Liver (tissue), 9 donors: Measurements from ENCODE around the gene MECP2. TPM values are rescaled to one million over a fixed set of nuclear protein-coding genes. Genes with fewer than 3 reads are reported as not detected.

ENCODE experiments used
- DNase-seq: peaks from one replicate; pipeline ENCODE4 v3.0.0-alpha.2; 2017; ENCODE audit warnings: low spot score
- H3K27ac ChIP-seq, 2 donors: one replicate each; pipeline ENCODE4 v1.7.0; 2013; ENCODE audit warnings: inconsistent platforms in 2 of 2, low read length in 2 of 2, control low read depth in 1 of 2, low read depth in 1 of 2, mild to moderate bottlenecking in 1 of 2
- H3K27me3 ChIP-seq, 4 donors: one replicate each; pipeline versions ENCODE4 v1.6.1 to v1.7.0; 2013; ENCODE audit warnings: low read length in 3 of 4, inconsistent platforms in 1 of 4, mild to moderate bottlenecking in 1 of 4, moderate library complexity in 1 of 4; ENCODE audit not compliant: control insufficient read depth in 4 of 4, insufficient read depth in 4 of 4
- H3K36me3 ChIP-seq, 4 donors: one replicate each; pipeline versions ENCODE4 v1.6.1 to v1.7.0; 2013; ENCODE audit warnings: low read length in 3 of 4, mild to moderate bottlenecking in 3 of 4, low read depth in 1 of 4, moderate library complexity in 1 of 4; ENCODE audit not compliant: control insufficient read depth in 4 of 4, insufficient read depth in 3 of 4
- H3K4me1 ChIP-seq, 4 donors: one replicate each; pipeline versions ENCODE4 v1.6.1 to v1.7.0; 2013; ENCODE audit warnings: low read length in 3 of 4, mild to moderate bottlenecking in 3 of 4, moderate library complexity in 1 of 4; ENCODE audit not compliant: control insufficient read depth in 4 of 4, insufficient read depth in 4 of 4
- H3K4me3 ChIP-seq, 3 donors: one replicate each; pipeline versions ENCODE4 v1.6.1 to v1.7.0; 2013; ENCODE audit warnings: low read length in 3 of 3, control low read depth in 1 of 3, low read depth in 1 of 3, mild to moderate bottlenecking in 1 of 3
- H3K9ac ChIP-seq, 2 donors: one replicate each; pipeline ENCODE4 v1.7.0; 2013; ENCODE audit warnings: low read length in 2 of 2, mild to moderate bottlenecking in 2 of 2, moderate library complexity in 2 of 2, control low read depth in 1 of 2, low read depth in 1 of 2
- H3K9me3 ChIP-seq, 4 donors: one replicate each; pipeline versions ENCODE4 v1.6.1 to v1.7.0; 2013; ENCODE audit warnings: low read length in 3 of 4; ENCODE audit not compliant: control insufficient read depth in 4 of 4
- CTCF ChIP-seq: fragments of 150-350 bp; IDR thresholded peaks from 2 replicates; pipeline ENCODE4 v1.5.1; 2017; ENCODE audit warnings: improper control_type of control experiment, low read depth, low read length; ENCODE audit not compliant: missing input control
- EGR1 ChIP-seq, 2 donors: IDR thresholded peaks; 2 replicates each; pipeline ENCODE4 v1.6.1; 2016 to 2018; ENCODE audit warnings: antibody characterized with exemption in 2 of 2, low read depth in 2 of 2
- FOXA1 ChIP-seq: IDR thresholded peaks from 2 replicates; pipeline ENCODE4 v1.6.1; 2016; ENCODE audit warnings: antibody characterized with exemption
- FOXA2 ChIP-seq: IDR thresholded peaks from 2 replicates; pipeline ENCODE4 v1.6.1; 2016; ENCODE audit warnings: antibody characterized with exemption
- HNF4G ChIP-seq: IDR thresholded peaks from 2 replicates; pipeline ENCODE4 v1.6.1; 2016; ENCODE audit warnings: antibody characterized with exemption
- JUND ChIP-seq, 2 donors: IDR thresholded peaks; 2 replicates each; pipeline ENCODE4 v1.6.1; 2016; ENCODE audit warnings: antibody characterized with exemption in 2 of 2
- NR2F2 ChIP-seq: IDR thresholded peaks from 2 replicates; pipeline ENCODE4 v1.6.1; 2016; ENCODE audit warnings: antibody characterized with exemption
- REST ChIP-seq: IDR thresholded peaks from 2 replicates; pipeline ENCODE4 v1.6.1; 2016; ENCODE audit warnings: antibody characterized with exemption, mild to moderate bottlenecking
- RXRA ChIP-seq, 2 donors: IDR thresholded peaks; 2 replicates each; pipeline ENCODE4 v1.6.1; 2017 to 2018; ENCODE audit warnings: antibody characterized with exemption in 2 of 2, mild to moderate bottlenecking in 1 of 2
- TAF1 ChIP-seq: conservative IDR thresholded peaks from 2 replicates; pipeline ENCODE4 v1.6.1; 2016; ENCODE audit warnings: antibody characterized with exemption, mild to moderate bottlenecking
- ZBTB33 ChIP-seq: IDR thresholded peaks from 2 replicates; pipeline ENCODE4 v1.6.1; 2016; ENCODE audit warnings: antibody characterized with exemption
- WGBS: extraction: QIAGEN DNeasy Blood & Tissue Kit; methylation state at CpG from one replicate; pipeline ENCODE4 v1.1.7; 2013; 5-methylcytosine and 5-hydroxymethylcytosine counted together
- polyA plus RNA-seq, 2 donors: library from polyadenylated mRNA; stranded (reverse) in 1 of 2; unstranded in 1 of 2; fragments of 200-250 nt in 1 of 2; fragments of >200 nt in 1 of 2; fragmentation: Nextera tagmentation in 1 of 2; extraction: Ambion mirVana in 1 of 2; gene quantifications; one replicate each; pipeline versions ENCODE4 v1.2.1 to v1.2.3, GENCODE V29; 2013 to 2015
- total RNA-seq, 2 donors: library from RNA; depleted of rRNA; stranded (reverse); fragments of >200 nt; gene quantifications; one replicate each; pipeline ENCODE4 v1.2.3, GENCODE V29; 2014
- donor health status: healthy.
- donor health status: healthy.
- donor health status: healthy.
- donor health status: healthy.
- donor health status: healthy.

Gene MECP2
- total and polyA plus RNA-seq, 4 donors: 6.9 to 22.0 (median 10.0) TPM

- no peaks in the 10 kb centered on the region for H3K27me3 ChIP-seq
- TF ChIP-seq EGR1 (IDR thresholded peaks at IDR 0.05; ENCODE audit: low read depth in 2 of 2): no peak
- WGBS: 71% methylated on average over 4 of the region's 4 CpGs
Observed at GRCh38 chrX:154131955-154132354, 34.4 kb upstream of the MECP2 start.

GRCh38 chrX:154126101-154126500 is 28.6 kb upstream of the MECP2 start:
- Histone ChIP-seq H3K27ac (no peak overlapping the region), H3K36me3 (no peaks in the 10 kb centered on the region), H3K9me3 (no peaks in the 10 kb centered on the region), H3K27me3 (no peaks in the 10 kb centered on the region), H3K9ac (no peak overlapping the region), H3K4me3 (no peak overlapping the region), H3K4me1 (no peaks in the 10 kb centered on the region)
- DNase-seq: no peak
- 97% methylated on average over 11 of the region's 11 CpGs for WGBS
- TF ChIP-seq CTCF (no peak), FOXA1 (no peak)

More at GRCh38 chrX:154131955-154132354, 34.4 kb upstream of the MECP2 start:
- Histone ChIP-seq H3K9me3 (no peaks in the 10 kb centered on the region), H3K4me1 (no peaks in the 10 kb centered on the region), H3K27ac (no peak overlapping the region), H3K36me3 (no peaks in the 10 kb centered on the region), H3K9ac (no peak overlapping the region), H3K4me3 (no peak overlapping the region)
- no peak for DNase-seq

GRCh38 chrX:154125391-154126040 is 28.0 kb upstream of the MECP2 start:
- Histone ChIP-seq H3K27me3 (no peaks in the 10 kb centered on the region), H3K4me1 (no peaks in the 10 kb centered on the region), H3K36me3 (no peaks in the 10 kb centered on the region), H3K9me3 (no peaks in the 10 kb centered on the region), H3K4me3 (no peak overlapping the region), H3K9ac (no peak overlapping the region), H3K27ac (no peak overlapping the region)
- WGBS: 80% methylated on average over 30 of the region's 30 CpGs
- no peak for DNase-seq
- TF ChIP-seq CTCF: no peak
- TF ChIP-seq RXRA (IDR thresholded peaks at IDR 0.05): no peak
- TF ChIP-seq TAF1: no peak

GRCh38 chrX:154123241-154124219 is 26.0 kb upstream of the MECP2 start:
- H3K4me3 ChIP-seq: no peak overlapping the region
- WGBS: 79% methylated on average over 22 of the region's 22 CpGs
- no peak for DNase-seq
- TF ChIP-seq FOXA2: no peak
- no peak for TF ChIP-seq RXRA (IDR thresholded peaks at IDR 0.05)
- no peak for TF ChIP-seq JUND (IDR thresholded peaks at IDR 0.05)
- no peak for TF ChIP-seq REST
- no peak for TF ChIP-seq NR2F2
- no peak for TF ChIP-seq ZBTB33
- no peak for TF ChIP-seq HNF4G

More at GRCh38 chrX:154123241-154124219, 26.0 kb upstream of the MECP2 start:
- Histone ChIP-seq H3K9ac (no peak overlapping the region), H3K9me3 (no peaks in the 10 kb centered on the region), H3K36me3 (no peaks in the 10 kb centered on the region), H3K27ac (no peak overlapping the region), H3K27me3 (no peaks in the 10 kb centered on the region), H3K4me1 (no peaks in the 10 kb centered on the region)
